ENCODE measurements around the gene FKBP11. TPM values are rescaled to one million over a fixed set of nuclear protein-coding genes. Genes with fewer than 3 reads are reported as not detected.

The FKBP11 gene
- polyA plus RNA-seq, 1 experiment = 100 TPM

GRCh38 chr12:48946943-48947342, 21.7 kb upstream of the FKBP11 start:
- no peak for TF ChIP-seq CTCF (IDR thresholded peaks at IDR 0.05; ENCODE audit: insufficient read depth, low read depth, low read length)
- ChIA-PET CTCF (interaction anchor here (0.6 to 2.0 kb wide), 3 partner anchors 11 to 36 kb away, joined by 3 to 9 read pairs (median 3); no protein-coding TSS in a partner anchor), POLR2A (no interaction called here)
- DNase-seq (ENCODE audit: low read depth) = no peak
- Histone ChIP-seq H3K27me3 (ENCODE audit: control insufficient read depth, insufficient read depth, low read length) (no peaks in the 10 kb centered on the region), H3K4me3 (ENCODE audit: low read depth, low read length) (no peak overlapping the region), H3K36me3 (ENCODE audit: control insufficient read depth, insufficient read depth, low read length) (peaks cover 4% of the 10 kb centered on the region; the same call in 1 of the 2 replicates)

DNA sequence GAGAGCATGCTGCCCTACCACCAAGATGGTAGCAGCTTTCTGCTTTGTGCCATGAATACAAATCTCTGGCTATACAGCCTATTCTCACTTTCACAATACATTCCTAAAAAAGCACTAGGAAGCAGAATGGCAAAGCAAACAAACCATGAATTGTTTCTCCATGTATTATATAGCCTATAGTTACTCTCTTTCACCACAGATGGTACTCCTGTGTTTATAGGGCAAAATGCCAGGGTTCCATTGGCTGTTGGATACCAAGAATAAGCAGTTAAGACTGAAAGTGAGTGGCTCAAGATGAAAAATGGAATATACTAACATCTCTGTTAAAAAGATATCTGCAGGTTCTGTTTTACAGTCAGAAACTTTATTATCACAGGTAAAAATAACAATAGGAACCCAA, 20.9 kb upstream of the FKBP11 start:
- Histone ChIP-seq H3K36me3 (ENCODE audit: control insufficient read depth, insufficient read depth, low read length) (peaks cover 5% of the 10 kb centered on the region), H3K27me3 (ENCODE audit: control insufficient read depth, insufficient read depth, low read length) (no peaks in the 10 kb centered on the region), H3K4me3 (ENCODE audit: low read depth, low read length) (no peak overlapping the region)
- ChIA-PET CTCF (interaction anchor here (0.6 to 3.1 kb wide), 7 partner anchors 11 to 131 kb away, joined by 3 to 13 read pairs (median 3); partner anchors contain the start of gene DDX23), POLR2A (no interaction called here)
- no peak for DNase-seq (ENCODE audit: low read depth)
- no peak for TF ChIP-seq CTCF (IDR thresholded peaks at IDR 0.05; ENCODE audit: insufficient read depth, low read depth, low read length)

- Histone ChIP-seq H3K27me3 (ENCODE audit: control insufficient read depth, insufficient read depth, low read length) (no peaks in the 10 kb centered on the region), H3K36me3 (ENCODE audit: control insufficient read depth, insufficient read depth, low read length) (peaks cover 24% of the 10 kb centered on the region), H3K4me3 (ENCODE audit: low read depth, low read length) (no peak overlapping the region)
- no peak for TF ChIP-seq CTCF (IDR thresholded peaks at IDR 0.05; ENCODE audit: insufficient read depth, low read depth, low read length)
- POLR2A ChIA-PET = no interaction called here
- no peak for DNase-seq (ENCODE audit: low read depth)
- CTCF ChIA-PET = interaction anchor here (1.1 to 3.1 kb wide), 3 partner anchors 8 to 34 kb away, joined by 3 to 13 read pairs (median 4); partner anchors contain the start of gene WNT1
Measured at GRCh38 chr12:48943221-48943620, 17.9 kb upstream of the FKBP11 start.

- H3K27me3 ChIP-seq (ENCODE audit: control insufficient read depth, insufficient read depth, low read length) = no peaks in the 10 kb centered on the region
- DNase-seq (ENCODE audit: low read depth) = no peak
- no peak overlapping the region for H3K4me3 ChIP-seq (ENCODE audit: low read depth, low read length)
- CTCF ChIA-PET = interaction anchor here (1.1 to 6.1 kb wide), 6 partner anchors 13 to 87 kb away, joined by 3 to 35 read pairs (median 8); partner anchors contain the start of gene FKBP11
- POLR2A ChIA-PET = no interaction called here
- H3K36me3 ChIP-seq (ENCODE audit: control insufficient read depth, insufficient read depth, low read length) = peaks cover 32% of the 10 kb centered on the region
- TF ChIP-seq CTCF (IDR thresholded peaks at IDR 0.05; ENCODE audit: insufficient read depth, low read depth, low read length) = no peak
Measured at GRCh38 chr12:48940181-48940580, 14.9 kb upstream of the FKBP11 start.

DNA sequence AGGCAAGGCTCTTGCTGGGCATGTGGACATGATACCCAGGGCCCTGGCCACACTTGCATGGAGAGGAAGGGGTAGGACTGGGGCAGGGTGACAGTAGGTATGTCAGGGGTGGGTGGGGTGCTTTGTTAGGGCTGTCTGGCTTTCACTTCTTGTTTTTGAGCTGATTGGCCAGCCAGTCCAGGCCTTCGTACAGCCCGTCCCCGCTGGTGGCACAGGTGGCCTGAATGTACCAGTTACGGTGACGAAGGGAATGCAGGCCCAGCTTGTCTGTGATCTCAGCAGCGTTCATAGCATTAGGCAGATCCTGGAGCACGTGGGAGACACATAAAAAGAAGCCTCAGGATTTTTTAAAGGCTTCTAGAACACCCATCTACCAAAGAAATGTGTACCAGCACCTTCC, 13.5 kb upstream of the FKBP11 start:
- peaks cover 34% of the 10 kb centered on the region for H3K36me3 ChIP-seq (ENCODE audit: control insufficient read depth, insufficient read depth, low read length)
- no peak for TF ChIP-seq CTCF (IDR thresholded peaks at IDR 0.05; ENCODE audit: insufficient read depth, low read depth, low read length)
- H3K4me3 ChIP-seq (ENCODE audit: low read depth, low read length) = no peak overlapping the region
- ChIA-PET POLR2A (no interaction called here), CTCF (interaction anchor here (0.8 to 6.1 kb wide), 5 partner anchors 13 to 86 kb away, joined by 3 to 35 read pairs (median 9); partner anchors contain the start of gene FKBP11)
- H3K27me3 ChIP-seq (ENCODE audit: control insufficient read depth, insufficient read depth, low read length) = no peaks in the 10 kb centered on the region
- no peak for DNase-seq (ENCODE audit: low read depth)
